Endothelial cell of umbilical vein (primary cell): Measurements from ENCODE around the gene ZBTB22.
"Not testable (repeated sequence)": the region's sequence is repeated elsewhere in the genome, so short reads cannot be mapped to it uniquely, and the experiment has no call there.

Experiments
- CTCF ChIP-seq, 2 donors: IDR thresholded peaks; 1 replicate in 1 of 2; 2 replicates in 1 of 2; pipeline ENCODE4 v1.5.1; 2011; ENCODE audit warnings: low read length in 2 of 2, mild to moderate bottlenecking in 2 of 2, moderate library complexity in 2 of 2, control low read depth in 1 of 2, inconsistent platforms in 1 of 2, low read depth in 1 of 2; ENCODE audit not compliant: insufficient read depth in 1 of 2; ENCODE audit errors: extremely low read depth in 1 of 2
- EZH2 ChIP-seq: IDR thresholded peaks from 2 replicates; pipeline ENCODE4 v1.6.1; 2012; ENCODE audit warnings: borderline replicate concordance, low read depth, mild to moderate bottlenecking, moderate library complexity, low read length, inconsistent platforms; ENCODE audit not compliant: severe bottlenecking
- FOS ChIP-seq: IDR thresholded peaks from 2 replicates; pipeline ENCODE4 v1.6.1; 2011; ENCODE audit warnings: mild to moderate bottlenecking, low read length, moderate library complexity, borderline replicate concordance; ENCODE audit not compliant: insufficient read depth
- GATA2 ChIP-seq: IDR thresholded peaks from 2 replicates; pipeline ENCODE4 v1.7.0; 2011; ENCODE audit warnings: low read depth, mild to moderate bottlenecking, moderate library complexity, mixed read lengths, low read length; ENCODE audit not compliant: insufficient read length, insufficient read depth
- JUN ChIP-seq: IDR thresholded peaks from 2 replicates; pipeline ENCODE4 v1.6.1; 2011; ENCODE audit warnings: borderline replicate concordance, low read depth; ENCODE audit not compliant: insufficient read length, insufficient read depth
- MAX ChIP-seq: IDR thresholded peaks from 2 replicates; pipeline ENCODE4 v1.6.1; 2011; ENCODE audit not compliant: insufficient read depth, insufficient read length
- MYC ChIP-seq: IDR thresholded peaks from one replicate; pipeline ENCODE4 v1.6.1; 2011; ENCODE audit warnings: mild to moderate bottlenecking, low read depth, low read length
- POLR2A ChIP-seq: IDR thresholded peaks from 2 replicates; pipeline ENCODE4 v1.6.1; 2012; ENCODE audit warnings: low read depth, mild to moderate bottlenecking, control low read depth, low read length
- POLR2AphosphoS5 ChIP-seq: IDR thresholded peaks from 2 replicates; pipeline ENCODE4 v1.6.1; 2012; ENCODE audit warnings: low read depth, mild to moderate bottlenecking, control low read depth, low read length, moderate library complexity; ENCODE audit not compliant: insufficient read depth

- not testable (repeated sequence) for TF ChIP-seq CTCF (IDR thresholded peaks at IDR 0.05; ENCODE audit: extremely low read depth in 1 of 2, insufficient read depth in 1 of 2, low read depth in 1 of 2, low read length in 2 of 2); POLR2A; MAX; POLR2AphosphoS5; EZH2; JUN; GATA2; MYC; FOS
These were observed 41.6 kb downstream of the ZBTB22 start for GRCh38 chr6:33275795-33276580.
